ENCODE results near the gene AAGAB.
"Not testable (repeated sequence)": the region's sequence is repeated elsewhere in the genome, so short reads cannot be mapped to it uniquely, and the experiment has no call there.

AAGAB gene

GRCh38 chr15:67253549-67254237 lies 768 bp downstream of the AAGAB start:
- DNase-seq (ENCODE audit: low read depth in 2 of 3, low spot score in 1 of 3) = no peak

- DNase-seq (ENCODE audit: low read depth in 2 of 3, low spot score in 1 of 3) = no peak
These were observed 1.4 kb downstream of the AAGAB start for GRCh38 chr15:67253101-67253500.

GRCh38 chr15:67251318-67251717 lies 3.1 kb downstream of the AAGAB start:
- no peak for DNase-seq (ENCODE audit: low read depth in 2 of 3, low spot score in 1 of 3)

- no peak for DNase-seq (ENCODE audit: low read depth in 2 of 3, low spot score in 1 of 3)
These were observed 4.6 kb downstream of the AAGAB start for GRCh38 chr15:67249830-67250229.

- DNase-seq (ENCODE audit: low read depth in 2 of 3, low spot score in 1 of 3) = no peak
These were observed 6.4 kb downstream of the AAGAB start for GRCh38 chr15:67248011-67248505.

- DNase-seq (ENCODE audit: low read depth in 2 of 3, low spot score in 1 of 3) = not testable (repeated sequence)
These were observed 7.9 kb downstream of the AAGAB start for GRCh38 chr15:67246606-67247005.

- no peak for DNase-seq (ENCODE audit: low read depth in 2 of 3, low spot score in 1 of 3)
These were observed 9.4 kb downstream of the AAGAB start for GRCh38 chr15:67244971-67245478.

GRCh38 chr15:67242708-67243111 lies 11.8 kb downstream of the AAGAB start:
- no peak for DNase-seq (ENCODE audit: low read depth in 2 of 3, low spot score in 1 of 3)

- DNase-seq (ENCODE audit: low read depth in 2 of 3, low spot score in 1 of 3) = peak in 2 of 3 donors; percentile 15 to 44
These were observed 13.2 kb downstream of the AAGAB start for GRCh38 chr15:67241132-67241855.

GRCh38 chr15:67240235-67241131 lies 14.0 kb downstream of the AAGAB start:
- DNase-seq (ENCODE audit: low read depth in 2 of 3, low spot score in 1 of 3) = no peak

GRCh38 chr15:67232591-67232990 lies 21.9 kb downstream of the AAGAB start:
- no peak for DNase-seq (ENCODE audit: low read depth in 2 of 3, low spot score in 1 of 3)

GRCh38 chr15:67230504-67230903 lies 24.0 kb downstream of the AAGAB start:
- DNase-seq (ENCODE audit: low read depth in 2 of 3, low spot score in 1 of 3) = no peak

- no peak for DNase-seq (ENCODE audit: low read depth in 2 of 3, low spot score in 1 of 3)
These were observed 26.2 kb downstream of the AAGAB start for GRCh38 chr15:67228286-67228685.

GRCh38 chr15:67227846-67228245 lies 26.6 kb downstream of the AAGAB start:
- no peak for DNase-seq (ENCODE audit: low read depth in 2 of 3, low spot score in 1 of 3)

GRCh38 chr15:67227431-67227830 lies 27.0 kb downstream of the AAGAB start:
- no peak for DNase-seq (ENCODE audit: low read depth in 2 of 3, low spot score in 1 of 3)

GRCh38 chr15:67225336-67225735 lies 29.1 kb downstream of the AAGAB start:
- no peak for DNase-seq (ENCODE audit: low read depth in 2 of 3, low spot score in 1 of 3)

GRCh38 chr15:67224889-67225288 lies 29.6 kb downstream of the AAGAB start:
- DNase-seq (ENCODE audit: low read depth in 2 of 3, low spot score in 1 of 3) = no peak

- DNase-seq (ENCODE audit: low read depth in 2 of 3, low spot score in 1 of 3) = no peak
These were observed 35.2 kb downstream of the AAGAB start for GRCh38 chr15:67219288-67219687.

- no peak for DNase-seq (ENCODE audit: low read depth in 2 of 3, low spot score in 1 of 3)
These were observed 36.0 kb downstream of the AAGAB start for GRCh38 chr15:67218428-67218827.

- DNase-seq (ENCODE audit: low read depth in 2 of 3, low spot score in 1 of 3) = no peak
These were observed 37.6 kb downstream of the AAGAB start for GRCh38 chr15:67216859-67217258.

- no peak for DNase-seq (ENCODE audit: low read depth in 2 of 3, low spot score in 1 of 3)
These were observed 39.4 kb downstream of the AAGAB start for GRCh38 chr15:67215102-67215501.
